ENCODE measurements around the gene FADS1.

- TF ChIP-seq POLR2AphosphoS5 (IDR thresholded peaks at IDR 0.05) (no peak), CTCF (IDR thresholded peaks at IDR 0.05) (no peak), POLR2A (IDR thresholded peaks at IDR 0.05) (no peak)
Measured at GRCh38 chr11:61757213-61757862, 59.5 kb downstream of the FADS1 start.
